ENCODE data around the gene SCD5.

DNA sequence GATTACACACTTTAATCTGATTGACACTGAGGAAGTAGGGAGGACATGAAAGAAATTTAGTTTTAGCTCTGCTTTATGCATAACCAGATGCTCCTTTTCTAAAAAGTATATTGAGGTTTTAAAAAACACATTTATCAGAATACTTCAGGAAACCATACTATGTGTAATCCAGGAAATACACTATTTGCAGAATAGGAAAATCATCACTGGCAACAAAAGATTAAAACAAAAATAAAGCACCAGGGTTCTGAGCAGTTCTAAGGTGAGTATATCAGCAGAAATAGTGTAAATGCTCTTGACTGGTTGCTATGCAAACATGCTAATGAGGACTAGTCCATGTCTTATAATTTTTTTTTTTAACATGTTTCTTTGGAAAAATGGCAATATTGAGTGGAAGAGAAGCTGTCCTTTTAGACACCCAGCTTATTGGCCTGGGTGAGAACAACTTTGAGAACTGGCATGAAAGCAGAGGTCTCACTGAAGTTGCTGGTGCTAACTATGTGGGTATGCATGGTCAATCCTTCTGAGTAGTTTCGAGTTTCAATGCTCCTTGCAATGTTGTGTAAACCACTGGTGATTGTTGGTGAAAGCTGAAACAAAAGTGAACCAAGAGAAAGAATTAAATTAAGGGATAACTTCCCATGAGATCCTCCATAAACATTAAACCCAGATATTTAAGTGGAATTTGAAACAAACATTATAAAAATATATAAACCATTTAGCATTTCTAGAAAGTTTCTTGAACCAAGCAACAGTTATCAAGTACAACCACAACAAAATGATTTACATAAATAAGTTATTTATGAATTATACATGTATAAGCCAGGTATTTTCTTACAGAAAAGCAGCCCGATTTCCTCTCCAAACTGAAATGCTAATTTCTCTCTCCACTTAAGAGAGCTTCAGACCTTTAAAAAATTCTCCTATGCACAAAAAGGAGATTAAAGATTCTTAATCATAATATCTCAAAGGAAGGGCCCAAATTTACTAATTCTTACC is 20.4 kb upstream of the SCD5 start:
- no peak for TF ChIP-seq CTCF (IDR thresholded peaks at IDR 0.05)
- TF ChIP-seq POLR2A (IDR thresholded peaks at IDR 0.05), result no peak
- no peak for TF ChIP-seq POLR2AphosphoS5 (IDR thresholded peaks at IDR 0.05)

Measured in prostate gland (tissue), 2 donors.